B cell (primary cell): ENCODE measurements around the gene CSTF3. TPM values are rescaled to one million over a fixed set of nuclear protein-coding genes. Genes with fewer than 3 reads are reported as not detected.

Experiments used
- ATAC-seq: fragments of 200-7000 bp; cut with Tn5 transposase; one replicate; pipeline ENCODE4 v1.10.0; 2021; ENCODE audit warnings: low read depth, mild to moderate bottlenecking, moderate number of reproducible peaks, moderate library complexity
- CTCF ChIA-PET: fragments of 350-600 bp; sonication (Branson Sonifier 250); formaldehyde crosslinking; loops from one replicate; lab custom pipeline; 2021; ENCODE audit warnings: antibody characterized with exemption, inconsistent platforms; lab: Charles Lee
- POLR2A ChIA-PET: fragments of 350-600 bp; sonication (Branson Sonifier 250); formaldehyde crosslinking; loops from one replicate; lab custom pipeline; 2021; ENCODE audit warnings: antibody characterized with exemption; lab: Charles Lee
- DNase-seq: peaks from one replicate; pipeline ENCODE4 v3.0.0; 2013
- H2AFZ ChIP-seq: 2 replicates; pipeline ENCODE4 v1.6.1; 2012; ENCODE audit warnings: mild to moderate bottlenecking, low read depth, low read length; ENCODE audit not compliant: insufficient read depth, poor library complexity, severe bottlenecking
- H3K27ac ChIP-seq, 2 donors: 1 replicate in 1 of 2; 2 replicates in 1 of 2; pipeline ENCODE4 v1.5.1; 2012 to 2013; ENCODE audit warnings: low read length in 2 of 2, mild to moderate bottlenecking in 2 of 2, moderate library complexity in 1 of 2
- H3K27me3 ChIP-seq, 4 experiments: fragments of 200-600 bp in 1 of 4; sonication (generic) in 1 of 4; replicated peaks in 1 of 4; 1 replicate in 2 of 4; 2 replicates in 2 of 4; pipeline versions ENCODE4 v1.6.1 to v1.7.0; 2013 to 2016; ENCODE audit warnings: low read length in 3 of 4, mild to moderate bottlenecking in 2 of 4, mixed read lengths in 1 of 4, moderate library complexity in 1 of 4; ENCODE audit not compliant: insufficient read depth in 4 of 4, control insufficient read depth in 3 of 4; ENCODE audit errors: control extremely low read depth in 1 of 4
- H3K36me3 ChIP-seq, 2 experiments: replicated peaks in 1 of 2; 1 replicate in 1 of 2; 2 replicates in 1 of 2; pipeline versions ENCODE4 v1.6.1 to v1.7.1; 2013; ENCODE audit warnings: low read length in 1 of 2; ENCODE audit not compliant: insufficient read depth in 2 of 2, control insufficient read depth in 1 of 2; ENCODE audit errors: control extremely low read depth in 1 of 2, extremely low read depth in 1 of 2
- H3K4me1 ChIP-seq, 2 donors: fragments of 200-600 bp in 1 of 2; sonication (generic) in 1 of 2; 1 replicate in 1 of 2; 2 replicates in 1 of 2; pipeline versions ENCODE4 v1.5.1 to v1.6.1; 2013 to 2017; ENCODE audit warnings: low read length in 2 of 2; ENCODE audit not compliant: control insufficient read depth in 2 of 2, insufficient read depth in 2 of 2
- H3K4me2 ChIP-seq: replicated peaks from 2 replicates; pipeline ENCODE3; 2012; ENCODE audit warnings: mild to moderate bottlenecking, low read depth, low read length; ENCODE audit not compliant: poor library complexity, severe bottlenecking
- H3K4me3 ChIP-seq, 5 experiments: fragments of 200-600 bp in 1 of 5; sonication (generic) in 1 of 5; 1 replicate in 3 of 5; 2 replicates in 2 of 5; pipeline versions ENCODE4 v1.5.1 to v1.7.0; 2011 to 2016; ENCODE audit warnings: low read length in 4 of 5, mild to moderate bottlenecking in 4 of 5, low read depth in 2 of 5, control low read depth in 1 of 5, moderate library complexity in 1 of 5; ENCODE audit not compliant: insufficient read depth in 1 of 5; ENCODE audit errors: control extremely low read depth in 1 of 5, extremely low read depth in 1 of 5
- H3K79me2 ChIP-seq: fragments of 200-600 bp; sonication (generic); one replicate; pipeline ENCODE4 v1.6.0; 2016; ENCODE audit warnings: low read length; ENCODE audit not compliant: control insufficient read depth, insufficient read depth
- H3K9ac ChIP-seq: fragments of 200-600 bp; sonication (generic); 2 replicates; pipeline ENCODE4 v1.6.1; 2017; ENCODE audit warnings: mild to moderate bottlenecking, low read length, moderate library complexity
- H3K9me3 ChIP-seq, 3 donors: one replicate each; pipeline versions ENCODE4 v1.6.1 to v1.7.1; 2013; ENCODE audit warnings: low read length in 2 of 3; ENCODE audit not compliant: control insufficient read depth in 2 of 3, insufficient read depth in 1 of 3; ENCODE audit errors: control extremely low read depth in 1 of 3
- H4K20me1 ChIP-seq: 2 replicates; pipeline ENCODE4 v1.6.0; 2012; ENCODE audit warnings: mild to moderate bottlenecking, low read length; ENCODE audit not compliant: insufficient read depth, control insufficient read depth, poor library complexity, severe bottlenecking
- H3K27ac Mint-ChIP-seq: one replicate; pipeline ENCODE4 v1.8.0; 2021; ENCODE audit warnings: mixed read lengths
- H3K27me3 Mint-ChIP-seq: one replicate; pipeline ENCODE4 v1.8.0; 2021; ENCODE audit warnings: mixed read lengths
- H3K4me1 Mint-ChIP-seq: one replicate; pipeline ENCODE4 v1.8.0; 2021; ENCODE audit warnings: mixed read lengths
- H3K4me3 Mint-ChIP-seq: one replicate; pipeline ENCODE4 v1.8.0; 2021; ENCODE audit warnings: mixed read lengths
- H3K9me3 Mint-ChIP-seq: one replicate; pipeline ENCODE4 v1.8.0; 2022; ENCODE audit warnings: mixed read lengths; ENCODE audit not compliant: insufficient read depth
- EZH2 ChIP-seq: IDR thresholded peaks from 2 replicates; pipeline ENCODE4 v1.6.1; 2012; ENCODE audit warnings: borderline replicate concordance, low read depth, mild to moderate bottlenecking, moderate library complexity, low read length; ENCODE audit not compliant: insufficient read depth, poor library complexity, severe bottlenecking
- WGBS: methylation state at CpG from one replicate; pipeline ENCODE4 v1.1.5; 2013; ENCODE audit warnings: missing lambda C conversion rate; ENCODE audit not compliant: insufficient coverage; 5-methylcytosine and 5-hydroxymethylcytosine counted together
- intact Hi-C: fragments of 100-400 bp; cut with micrococcal nuclease; formaldehyde crosslinking; loops from one replicate; pipeline ENCODE4 v1.10.0; 2022
- polyA plus RNA-seq: library from polyadenylated mRNA; depleted of rRNA; stranded (reverse); fragments of >200 nt; gene quantifications from 2 replicates; pipeline ENCODE4 v1.2.3, GENCODE V29; 2012
- total RNA-seq, 2 donors: library from RNA; stranded (reverse); fragments of 120-200 nt in 1 of 2; gene quantifications; 1 replicate in 1 of 2; 2 replicates in 1 of 2; pipeline versions ENCODE4 v1.2.3 to v1.2.4, GENCODE V29; 2013 to 2022
- TF ChIP-seq, protein P1 (sequence below): fragments of 200-600 bp; IDR thresholded peaks from one replicate; pipeline ENCODE4 v1.8.0; 2022; ENCODE audit warnings: antibody characterized with exemption, mild to moderate bottlenecking

CSTF3 gene
- total and polyA plus RNA-seq, 2 donors (not counting 1 experiment from before 2014, with no cell fraction given) = 14.4 to 42.2 TPM

DNA sequence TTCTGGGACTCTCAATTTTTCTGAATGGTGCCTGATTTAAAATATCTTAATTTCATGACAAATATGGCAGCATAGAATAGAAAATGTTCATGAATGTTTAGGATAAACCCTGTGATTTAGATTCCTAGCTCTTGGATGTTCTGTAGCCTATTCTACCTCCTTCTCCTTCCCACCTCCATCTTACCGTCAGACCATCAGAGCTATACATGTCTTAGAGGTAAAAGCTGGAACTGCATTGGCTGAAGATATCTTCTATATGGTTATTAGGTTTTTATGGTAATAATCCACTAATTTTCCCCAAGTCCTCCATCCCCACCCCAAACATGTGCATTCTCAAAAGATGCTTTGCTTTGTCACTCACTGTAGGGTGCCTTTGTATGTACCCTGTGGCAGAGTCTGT, 46.9 kb upstream of the CSTF3 start:
- ChIA-PET CTCF (no interaction called here), POLR2A (no interaction called here)
- Histone ChIP-seq H3K9me3 (peaks cover 0 to 3% (median 0%) of the 10 kb centered on the region in 3 donors), H2AFZ (no peak overlapping the region), H3K4me1 (no peaks in the 10 kb centered on the region), H3K79me2 (no peaks in the 10 kb centered on the region), H3K36me3 (no peaks in the 10 kb centered on the region), H3K9ac (no peak overlapping the region), H3K27me3 (no peaks in the 10 kb centered on the region), H3K4me3 (no peak overlapping the region), H3K4me2 (no peak overlapping the region), H4K20me1 (no peaks in the 10 kb centered on the region), H3K27ac (no peak overlapping the region)
- Mint-ChIP-seq H3K4me1 (no peaks in the 10 kb centered on the region), H3K27me3 (peaks cover 4% of the 10 kb centered on the region), H3K4me3 (no peak overlapping the region), H3K27ac (no peak overlapping the region), H3K9me3 (peaks cover 5% of the 10 kb centered on the region)
- DNase-seq (no peak), ATAC-seq (no peak)
- intact Hi-C loops = no loop called here
- no CpG with 5 or more reads among the region's 1 CpG for whole genome bisulfite sequencing
- TF ChIP-seq EZH2 = no peak
- TF ChIP-seq, protein P1, sequence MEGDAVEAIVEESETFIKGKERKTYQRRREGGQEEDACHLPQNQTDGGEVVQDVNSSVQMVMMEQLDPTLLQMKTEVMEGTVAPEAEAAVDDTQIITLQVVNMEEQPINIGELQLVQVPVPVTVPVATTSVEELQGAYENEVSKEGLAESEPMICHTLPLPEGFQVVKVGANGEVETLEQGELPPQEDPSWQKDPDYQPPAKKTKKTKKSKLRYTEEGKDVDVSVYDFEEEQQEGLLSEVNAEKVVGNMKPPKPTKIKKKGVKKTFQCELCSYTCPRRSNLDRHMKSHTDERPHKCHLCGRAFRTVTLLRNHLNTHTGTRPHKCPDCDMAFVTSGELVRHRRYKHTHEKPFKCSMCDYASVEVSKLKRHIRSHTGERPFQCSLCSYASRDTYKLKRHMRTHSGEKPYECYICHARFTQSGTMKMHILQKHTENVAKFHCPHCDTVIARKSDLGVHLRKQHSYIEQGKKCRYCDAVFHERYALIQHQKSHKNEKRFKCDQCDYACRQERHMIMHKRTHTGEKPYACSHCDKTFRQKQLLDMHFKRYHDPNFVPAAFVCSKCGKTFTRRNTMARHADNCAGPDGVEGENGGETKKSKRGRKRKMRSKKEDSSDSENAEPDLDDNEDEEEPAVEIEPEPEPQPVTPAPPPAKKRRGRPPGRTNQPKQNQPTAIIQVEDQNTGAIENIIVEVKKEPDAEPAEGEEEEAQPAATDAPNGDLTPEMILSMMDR = no peak

- TF ChIP-seq, protein P1 = no peak
- no peak for TF ChIP-seq EZH2
- Mint-ChIP-seq H3K4me1 (no peaks in the 10 kb centered on the region), H3K27me3 (peaks cover 4% of the 10 kb centered on the region), H3K4me3 (no peak overlapping the region), H3K9me3 (peaks cover 5% of the 10 kb centered on the region), H3K27ac (no peak overlapping the region)
- H2AFZ ChIP-seq = no peak overlapping the region
- ATAC-seq (no peak), DNase-seq (no peak)
- no peaks in the 10 kb centered on the region for H3K79me2 ChIP-seq
- no peaks in the 10 kb centered on the region for H3K27me3 ChIP-seq
- no peak overlapping the region for H3K9ac ChIP-seq
- H3K9me3 ChIP-seq = peaks cover 0 to 3% (median 0%) of the 10 kb centered on the region in 3 donors
- H4K20me1 ChIP-seq = no peaks in the 10 kb centered on the region
- H3K27ac ChIP-seq = no peak overlapping the region
- no peak overlapping the region for H3K4me3 ChIP-seq
- ChIA-PET CTCF (no interaction called here), POLR2A (no interaction called here)
- intact Hi-C loops = no loop called here
- no peaks in the 10 kb centered on the region for H3K4me1 ChIP-seq
- H3K4me2 ChIP-seq = no peak overlapping the region
- 40% methylated on average over 1 of the region's 4 CpGs for WGBS
- no peaks in the 10 kb centered on the region for H3K36me3 ChIP-seq
Measured at GRCh38 chr11:33207408-33207985, 46.2 kb upstream of the CSTF3 start.
